ENCODE measurements around the gene DIP2C. TPM values are rescaled to one million over a fixed set of nuclear protein-coding genes. Genes with fewer than 3 reads are reported as not detected.

The DIP2C gene
- polyA plus RNA-seq, 1 of the 3 experiments (the other 2 are of a cell fraction), result 8.7 TPM

DNA sequence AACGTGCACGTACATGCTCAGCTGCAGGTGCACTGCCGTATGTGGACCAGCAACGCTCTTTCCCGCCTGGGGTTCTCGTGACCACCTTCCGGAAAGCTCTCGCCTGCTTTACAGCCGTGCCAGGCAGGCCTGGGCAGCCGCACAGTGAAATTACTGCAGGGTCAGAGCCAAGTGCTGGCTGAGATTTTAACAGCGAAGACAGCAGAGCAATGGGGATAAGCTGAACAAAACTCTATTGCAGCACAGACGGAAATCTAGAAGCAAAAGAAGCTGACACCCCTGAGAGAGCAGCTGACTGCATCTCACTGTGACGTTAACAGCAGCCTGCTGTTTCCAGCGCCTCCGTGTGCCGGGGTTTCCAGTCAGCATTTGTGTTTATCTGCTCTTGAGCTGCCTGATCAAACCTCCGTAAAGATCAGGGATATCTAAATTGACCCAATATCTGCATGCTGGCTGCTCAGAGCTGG is 179.0 kb downstream of the DIP2C start:
- no peaks in the 10 kb centered on the region for H3F3A ChIP-seq (replicated peaks; ENCODE audit: insufficient read depth)
- H3K27ac ChIP-seq (ENCODE audit: low read depth in 2 of 2, low read length in 1 of 2), result no peak overlapping the region; a peak in 1 of 4 replicates
- no peaks in the 10 kb centered on the region for H3K27me3 ChIP-seq (ENCODE audit: insufficient read depth)
- H3K9ac ChIP-seq, result no peak overlapping the region
- H3K4me3 ChIP-seq (ENCODE audit: low read depth in 2 of 2, low read length in 1 of 2), result no peak overlapping the region
- H3K36me3 ChIP-seq (replicated peaks in 1 of 2; ENCODE audit: control insufficient read depth in 1 of 2, insufficient read depth in 2 of 2, low read length in 1 of 2), result peaks cover 0 to 3% of the 10 kb centered on the region in 2 experiments
- no peak for DNase-seq
- no peak overlapping the region for H2AFZ ChIP-seq (ENCODE audit: low read depth)
- H3K4me1 ChIP-seq (ENCODE audit: control insufficient read depth in 1 of 2, insufficient read depth in 2 of 2, low read depth in 1 of 2, low read length in 1 of 2), result peaks cover 0 to 8% of the 10 kb centered on the region in 2 experiments; a peak in 1 of 4 replicates
- no peaks in the 10 kb centered on the region for H3K9me3 ChIP-seq
- 90% methylated on average over 16 of the region's 17 CpGs for WGBS (ENCODE audit: low lambda C conversion rate)
- no peaks in the 10 kb centered on the region for H3K9me2 ChIP-seq
- POLR2A ChIA-PET, result no interaction called here
- H3K4me2 ChIP-seq, result no peak overlapping the region
- H4K20me1 ChIP-seq (ENCODE audit: insufficient read depth), result peaks cover 19% of the 10 kb centered on the region; the same call in 1 of the 2 replicates
- peaks cover 32% of the 10 kb centered on the region; the same call in 1 of the 2 replicates for H3K79me2 ChIP-seq (ENCODE audit: insufficient read depth)
- CTCF ChIA-PET, result interaction anchor here (0.6 to 5.5 kb wide), 27 partner anchors 8 to 339 kb away, joined by 3 to 54 read pairs (median 4); no protein-coding TSS in a partner anchor
- TF ChIP-seq RAD21 (IDR thresholded peaks at IDR 0.05; ENCODE audit: low read length), result no peak
- TF ChIP-seq, protein P1, sequence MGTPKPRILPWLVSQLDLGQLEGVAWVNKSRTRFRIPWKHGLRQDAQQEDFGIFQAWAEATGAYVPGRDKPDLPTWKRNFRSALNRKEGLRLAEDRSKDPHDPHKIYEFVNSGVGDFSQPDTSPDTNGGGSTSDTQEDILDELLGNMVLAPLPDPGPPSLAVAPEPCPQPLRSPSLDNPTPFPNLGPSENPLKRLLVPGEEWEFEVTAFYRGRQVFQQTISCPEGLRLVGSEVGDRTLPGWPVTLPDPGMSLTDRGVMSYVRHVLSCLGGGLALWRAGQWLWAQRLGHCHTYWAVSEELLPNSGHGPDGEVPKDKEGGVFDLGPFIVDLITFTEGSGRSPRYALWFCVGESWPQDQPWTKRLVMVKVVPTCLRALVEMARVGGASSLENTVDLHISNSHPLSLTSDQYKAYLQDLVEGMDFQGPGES (IDR thresholded peaks at IDR 0.05; ENCODE audit: low read depth, low read length), result no peak
- no peak for TF ChIP-seq EP300 (IDR thresholded peaks at IDR 0.05; ENCODE audit: borderline replicate concordance in 1 of 2, low read depth in 1 of 2, low read length in 1 of 2)
- TF ChIP-seq, protein P2, sequence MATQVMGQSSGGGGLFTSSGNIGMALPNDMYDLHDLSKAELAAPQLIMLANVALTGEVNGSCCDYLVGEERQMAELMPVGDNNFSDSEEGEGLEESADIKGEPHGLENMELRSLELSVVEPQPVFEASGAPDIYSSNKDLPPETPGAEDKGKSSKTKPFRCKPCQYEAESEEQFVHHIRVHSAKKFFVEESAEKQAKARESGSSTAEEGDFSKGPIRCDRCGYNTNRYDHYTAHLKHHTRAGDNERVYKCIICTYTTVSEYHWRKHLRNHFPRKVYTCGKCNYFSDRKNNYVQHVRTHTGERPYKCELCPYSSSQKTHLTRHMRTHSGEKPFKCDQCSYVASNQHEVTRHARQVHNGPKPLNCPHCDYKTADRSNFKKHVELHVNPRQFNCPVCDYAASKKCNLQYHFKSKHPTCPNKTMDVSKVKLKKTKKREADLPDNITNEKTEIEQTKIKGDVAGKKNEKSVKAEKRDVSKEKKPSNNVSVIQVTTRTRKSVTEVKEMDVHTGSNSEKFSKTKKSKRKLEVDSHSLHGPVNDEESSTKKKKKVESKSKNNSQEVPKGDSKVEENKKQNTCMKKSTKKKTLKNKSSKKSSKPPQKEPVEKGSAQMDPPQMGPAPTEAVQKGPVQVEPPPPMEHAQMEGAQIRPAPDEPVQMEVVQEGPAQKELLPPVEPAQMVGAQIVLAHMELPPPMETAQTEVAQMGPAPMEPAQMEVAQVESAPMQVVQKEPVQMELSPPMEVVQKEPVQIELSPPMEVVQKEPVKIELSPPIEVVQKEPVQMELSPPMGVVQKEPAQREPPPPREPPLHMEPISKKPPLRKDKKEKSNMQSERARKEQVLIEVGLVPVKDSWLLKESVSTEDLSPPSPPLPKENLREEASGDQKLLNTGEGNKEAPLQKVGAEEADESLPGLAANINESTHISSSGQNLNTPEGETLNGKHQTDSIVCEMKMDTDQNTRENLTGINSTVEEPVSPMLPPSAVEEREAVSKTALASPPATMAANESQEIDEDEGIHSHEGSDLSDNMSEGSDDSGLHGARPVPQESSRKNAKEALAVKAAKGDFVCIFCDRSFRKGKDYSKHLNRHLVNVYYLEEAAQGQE (IDR thresholded peaks at IDR 0.05; ENCODE audit: low read depth, low read length), result no peak
- TF ChIP-seq RFX5 (IDR thresholded peaks at IDR 0.05; ENCODE audit: low read length), result no peak
- no peak for TF ChIP-seq FOXJ3 (CRISPR knock-in tag; IDR thresholded peaks at IDR 0.05)
- TF ChIP-seq MXI1 (IDR thresholded peaks at IDR 0.05; ENCODE audit: low read depth, low read length), result no peak
- no peak for TF ChIP-seq EZH2phosphoT487 (IDR thresholded peaks at IDR 0.05; ENCODE audit: borderline replicate concordance, low read depth)
- TF ChIP-seq, protein P3, sequence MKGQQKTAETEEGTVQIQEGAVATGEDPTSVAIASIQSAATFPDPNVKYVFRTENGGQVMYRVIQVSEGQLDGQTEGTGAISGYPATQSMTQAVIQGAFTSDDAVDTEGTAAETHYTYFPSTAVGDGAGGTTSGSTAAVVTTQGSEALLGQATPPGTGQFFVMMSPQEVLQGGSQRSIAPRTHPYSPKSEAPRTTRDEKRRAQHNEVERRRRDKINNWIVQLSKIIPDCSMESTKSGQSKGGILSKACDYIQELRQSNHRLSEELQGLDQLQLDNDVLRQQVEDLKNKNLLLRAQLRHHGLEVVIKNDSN (IDR thresholded peaks at IDR 0.05; ENCODE audit: borderline replicate concordance, low read depth), result no peak
- TF ChIP-seq, protein P4, sequence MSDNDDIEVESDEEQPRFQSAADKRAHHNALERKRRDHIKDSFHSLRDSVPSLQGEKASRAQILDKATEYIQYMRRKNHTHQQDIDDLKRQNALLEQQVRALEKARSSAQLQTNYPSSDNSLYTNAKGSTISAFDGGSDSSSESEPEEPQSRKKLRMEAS (IDR thresholded peaks at IDR 0.05; ENCODE audit: low read depth), result no peak
- TF ChIP-seq, protein P5, sequence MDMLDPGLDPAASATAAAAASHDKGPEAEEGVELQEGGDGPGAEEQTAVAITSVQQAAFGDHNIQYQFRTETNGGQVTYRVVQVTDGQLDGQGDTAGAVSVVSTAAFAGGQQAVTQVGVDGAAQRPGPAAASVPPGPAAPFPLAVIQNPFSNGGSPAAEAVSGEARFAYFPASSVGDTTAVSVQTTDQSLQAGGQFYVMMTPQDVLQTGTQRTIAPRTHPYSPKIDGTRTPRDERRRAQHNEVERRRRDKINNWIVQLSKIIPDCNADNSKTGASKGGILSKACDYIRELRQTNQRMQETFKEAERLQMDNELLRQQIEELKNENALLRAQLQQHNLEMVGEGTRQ (IDR thresholded peaks at IDR 0.05; ENCODE audit: borderline replicate concordance, low read depth, low read length), result no peak
- no peak for TF ChIP-seq YY1 (IDR thresholded peaks at IDR 0.05; ENCODE audit: low read depth)
- TF ChIP-seq RCOR1 (IDR thresholded peaks at IDR 0.05; ENCODE audit: low read length), result no peak
- TF ChIP-seq GABPA (IDR thresholded peaks at IDR 0.05; ENCODE audit: low read depth), result no peak
